GM18870 (cell line): ENCODE results near the gene PER3.

ENCODE experiments used
- ATAC-seq: cut with Tn5 transposase; IDR thresholded peaks from one replicate; pipeline ENCODE4 v1.9.1; 2021; ENCODE audit warnings: moderate library complexity; ENCODE audit not compliant: unreplicated experiment

PER3 gene

GRCh38 chr1:7869136-7869920 is 85.2 kb downstream of the PER3 start:
- no peak for ATAC-seq

GRCh38 chr1:7871136-7871535 is 87.0 kb downstream of the PER3 start:
- no peak for ATAC-seq

- no peak for ATAC-seq
Observed at GRCh38 chr1:7873801-7874795, 90.0 kb downstream of the PER3 start.

GRCh38 chr1:7878027-7878426 is 93.9 kb downstream of the PER3 start:
- no peak for ATAC-seq

GRCh38 chr1:7879228-7879627 is 95.1 kb downstream of the PER3 start:
- ATAC-seq, result no peak

GRCh38 chr1:7884757-7885156 is 100.7 kb downstream of the PER3 start:
- ATAC-seq, result no peak

- no peak for ATAC-seq
Observed at GRCh38 chr1:7885513-7886404, 101.7 kb downstream of the PER3 start.

GRCh38 chr1:7886405-7886745 is 102.3 kb downstream of the PER3 start:
- ATAC-seq, result no peak

GRCh38 chr1:7888248-7889081 is 104.4 kb downstream of the PER3 start:
- ATAC-seq, result no peak

GRCh38 chr1:7890853-7891252 is 106.8 kb downstream of the PER3 start:
- no peak for ATAC-seq

DNA sequence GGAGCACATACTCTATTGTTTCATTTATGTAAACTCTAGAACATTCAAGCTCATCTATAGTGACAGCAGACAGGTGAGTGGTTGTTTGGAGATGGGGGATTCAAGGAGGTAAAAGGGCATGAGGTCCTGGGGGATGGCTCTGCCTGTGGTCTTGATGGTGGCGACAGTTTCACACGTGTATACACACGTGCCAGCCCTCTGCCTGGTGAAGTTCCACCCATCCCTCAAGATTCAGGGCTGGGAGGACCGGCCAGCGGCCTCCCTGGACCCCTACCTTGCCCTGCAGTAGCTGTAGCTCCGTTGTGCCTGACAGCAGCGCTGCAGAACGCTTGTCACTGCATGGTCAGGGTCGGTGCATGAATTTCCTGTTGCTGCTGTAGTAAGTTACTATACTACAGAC is 107.7 kb downstream of the PER3 start:
- no peak for ATAC-seq

DNA sequence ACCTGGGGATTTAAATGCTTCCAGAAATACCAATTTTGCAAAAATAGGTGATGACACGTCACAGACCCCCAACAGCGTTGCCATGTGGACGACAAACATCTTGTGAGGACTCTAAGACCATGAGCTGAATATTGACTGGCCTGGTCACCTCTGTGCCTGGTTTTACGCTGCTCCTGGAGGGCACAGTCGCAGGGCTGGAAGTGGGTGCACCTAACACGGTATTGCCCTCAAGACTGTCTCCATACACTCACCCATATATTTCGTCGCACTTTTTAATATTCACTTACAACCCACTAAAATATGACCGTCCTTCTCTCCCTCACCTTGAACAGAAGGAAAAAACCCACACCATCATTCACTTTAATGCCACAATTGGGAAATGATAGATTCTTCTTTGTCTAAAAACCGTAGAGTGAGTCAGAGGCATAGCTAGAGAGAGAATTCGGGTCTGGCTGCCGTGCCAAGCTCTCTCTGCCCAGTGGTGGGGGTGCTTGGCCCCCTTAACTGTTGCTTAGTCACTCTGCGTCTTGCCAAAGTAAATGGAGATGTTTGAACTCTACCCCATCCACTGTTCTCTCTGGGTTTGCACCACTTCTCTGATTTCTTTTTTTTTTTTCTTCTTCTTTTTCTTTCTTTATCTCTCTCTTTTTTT is 109.6 kb downstream of the PER3 start:
- ATAC-seq, result no peak
